T47D (cell line): ENCODE measurements around the gene NDST1.
A peak's percentile ranks its signal among the peaks of the same experiment; 100 is the strongest.

ENCODE experiments used
- DNase-seq, 2 experiments: peaks; one replicate each; pipeline versions ENCODE4 v3.0.0 to v3.0.0-alpha.2; 2011 to 2012; ENCODE audit warnings: low read depth in 1 of 2, low spot score in 1 of 2
- JUND ChIP-seq: IDR thresholded peaks from 2 replicates; pipeline ENCODE4 v1.6.1; 2012; ENCODE audit warnings: low read depth
- in situ Hi-C: cut with HindIII; loops from 2 replicates; pipeline ENCODE4 v1.10.0; 2016; ENCODE audit warnings: low sequenced_read_pairs, low pct_unique_long_range_greater_than_20kb

Gene NDST1

DNA sequence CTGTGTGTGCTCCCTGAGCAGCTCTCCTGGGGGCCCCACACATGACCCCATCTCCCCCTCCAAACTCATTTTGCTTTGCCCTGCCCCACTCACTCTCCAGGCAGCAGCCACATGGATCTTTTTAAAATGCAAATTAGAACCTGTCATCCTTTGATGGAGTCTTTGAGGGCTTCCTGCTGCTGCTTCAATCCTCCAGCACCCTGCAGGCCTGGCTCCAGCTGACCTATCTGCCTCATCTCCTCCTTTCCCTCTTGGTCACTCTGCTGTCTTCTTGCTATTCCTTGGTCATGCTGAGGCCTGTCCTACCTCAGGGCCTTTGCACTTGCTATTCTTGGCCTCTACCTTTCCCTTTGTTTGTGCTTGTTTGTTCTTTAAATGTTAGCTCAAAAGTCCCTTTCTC, 17.9 kb downstream of the NDST1 start:
- in situ Hi-C loops, result no loop called here
- TF ChIP-seq JUND, result no peak
- no peak for DNase-seq

DNA sequence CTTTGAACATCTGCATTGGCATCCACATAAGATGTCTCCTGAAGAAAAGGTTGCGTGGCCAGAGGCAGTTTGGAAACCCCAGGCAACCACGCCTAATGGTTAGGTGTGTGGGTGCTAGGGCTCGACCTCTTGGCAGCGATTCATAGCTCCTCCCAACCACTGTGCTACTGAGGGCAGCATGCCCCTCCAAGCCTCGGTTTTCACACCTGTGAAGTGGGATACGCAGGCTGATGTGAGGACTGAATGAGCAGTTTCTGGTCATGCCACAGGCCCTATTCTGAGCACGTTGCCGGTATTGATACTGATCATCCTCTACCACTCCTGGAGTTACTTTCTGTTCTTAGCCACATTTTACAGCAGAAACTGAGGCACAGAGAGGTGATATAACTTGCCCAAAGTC, 19.1 kb downstream of the NDST1 start:
- DNase-seq, result no peak
- in situ Hi-C loops, result no loop called here
- TF ChIP-seq JUND, result no peak

DNA sequence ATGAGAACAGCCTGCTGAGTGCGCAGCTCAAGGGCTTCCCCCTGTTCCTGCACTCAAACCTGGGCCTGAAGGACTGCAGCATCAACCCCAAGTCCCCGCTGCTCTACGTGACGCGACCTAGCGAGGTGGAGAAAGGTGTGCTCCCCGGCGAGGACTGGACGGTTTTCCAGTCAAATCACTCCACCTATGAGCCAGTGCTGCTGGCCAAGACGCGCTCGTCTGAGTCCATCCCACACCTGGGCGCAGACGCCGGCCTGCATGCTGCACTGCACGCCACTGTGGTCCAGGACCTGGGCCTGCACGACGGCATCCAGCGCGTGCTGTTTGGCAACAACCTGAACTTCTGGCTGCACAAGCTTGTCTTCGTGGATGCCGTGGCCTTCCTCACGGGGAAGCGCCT, 19.9 kb downstream of the NDST1 start:
- in situ Hi-C loops, result no loop called here
- DNase-seq, result no peak
- TF ChIP-seq JUND, result no peak

DNA sequence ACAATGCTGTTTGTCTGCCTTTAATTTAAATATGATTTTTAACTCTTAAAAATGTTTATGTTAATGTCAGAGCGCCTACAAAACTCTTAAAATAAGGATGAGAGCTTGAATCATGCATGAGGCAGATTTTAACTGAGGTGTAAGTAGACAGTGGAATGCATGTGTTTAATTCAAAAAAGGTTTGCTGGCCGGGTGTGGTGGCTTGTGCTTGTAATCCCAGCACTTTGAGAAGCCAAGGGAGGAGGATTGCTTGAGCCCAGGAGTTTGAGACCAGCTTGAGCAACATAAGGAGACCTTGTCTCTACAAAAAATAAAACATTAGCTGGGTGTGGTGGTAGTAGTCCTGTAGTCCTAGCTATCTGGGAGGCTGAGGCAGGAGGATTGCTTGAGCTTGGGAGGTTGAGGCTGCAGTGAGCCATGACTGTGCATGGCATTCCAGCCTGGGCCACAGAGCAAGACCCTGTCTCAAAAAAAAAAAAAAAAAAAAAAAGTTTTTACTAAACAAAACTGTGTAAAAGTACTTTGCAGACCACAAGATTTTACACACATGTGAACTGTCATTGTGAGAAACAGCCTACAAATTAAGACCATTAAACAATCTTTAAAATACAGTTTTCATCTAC, 21.1 kb downstream of the NDST1 start:
- no peak for DNase-seq
- no peak for TF ChIP-seq JUND
- in situ Hi-C loops, result no loop called here

DNA sequence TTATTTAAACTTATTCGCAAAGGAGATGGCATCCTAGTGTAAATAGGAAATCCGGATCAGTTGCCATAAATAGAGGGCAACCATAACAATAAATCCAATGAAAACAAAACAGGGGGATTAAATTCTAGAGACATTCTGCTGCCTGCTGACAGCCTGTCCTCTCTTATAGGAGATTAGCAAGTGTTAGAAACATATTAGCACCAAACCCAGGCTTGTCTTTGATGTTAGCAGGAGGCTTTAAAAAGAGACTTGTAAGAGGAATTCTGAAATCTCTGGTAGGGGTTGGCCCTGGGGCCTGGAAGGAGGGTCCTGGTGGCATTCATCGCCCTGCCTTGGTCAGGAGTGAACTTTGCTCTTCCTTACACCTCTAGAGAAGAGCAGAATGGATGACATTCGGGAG, 21.6 kb downstream of the NDST1 start:
- DNase-seq, result no peak
- in situ Hi-C loops, result no loop called here
- no peak for TF ChIP-seq JUND

DNA sequence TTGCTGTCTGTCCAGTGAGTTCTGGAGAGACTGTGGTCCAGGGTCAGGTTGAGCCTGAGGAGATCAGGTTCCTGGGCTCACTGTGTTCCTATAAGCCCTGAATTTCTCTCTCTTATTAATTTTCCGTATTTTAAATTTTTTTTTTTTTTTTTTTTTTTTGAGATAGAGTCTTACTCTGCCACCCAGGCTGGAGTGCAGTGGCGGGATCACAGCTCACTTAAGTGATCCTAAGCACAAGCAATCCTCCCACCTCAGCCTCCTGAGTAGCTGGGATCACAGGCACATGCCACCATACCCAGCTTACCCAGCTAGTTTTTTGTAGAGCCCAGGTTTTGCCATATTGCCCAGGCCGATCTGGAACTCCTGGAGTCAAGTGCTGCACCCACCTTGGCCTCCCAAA, 22.5 kb downstream of the NDST1 start:
- no peak for TF ChIP-seq JUND
- DNase-seq, result no peak
- in situ Hi-C loops, result no loop called here

DNA sequence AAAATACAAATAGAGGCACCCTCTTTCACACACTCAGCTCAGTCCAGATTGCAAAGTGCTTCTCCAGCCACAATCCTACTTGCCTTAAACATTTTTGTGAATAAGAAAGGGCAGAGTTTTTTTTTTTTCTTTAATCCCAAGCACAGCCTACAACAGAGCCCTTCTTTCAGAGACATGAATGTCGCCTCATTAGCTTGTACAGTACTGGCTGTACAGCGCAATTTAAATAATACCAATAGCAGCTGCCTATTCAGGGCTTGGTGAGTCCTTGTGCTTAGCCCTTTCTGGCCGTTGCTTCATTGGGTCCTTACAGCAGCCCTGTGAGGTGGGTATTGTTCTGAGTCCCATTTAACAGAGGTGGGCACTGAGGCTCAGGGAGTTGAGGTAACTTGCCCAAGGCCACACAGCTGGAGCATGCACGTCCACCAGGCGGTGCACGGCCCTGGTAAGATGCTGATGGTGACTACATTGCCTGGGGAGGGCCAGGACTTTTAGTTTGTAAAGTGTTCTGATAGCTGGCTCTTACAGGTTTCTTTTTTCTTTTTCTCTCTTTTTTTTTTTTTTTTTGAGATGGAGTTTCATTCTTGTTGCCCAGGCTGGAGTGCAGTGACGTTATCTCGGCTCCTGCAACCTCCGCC, 23.1 kb downstream of the NDST1 start:
- DNase-seq, result no peak
- no peak for TF ChIP-seq JUND
- in situ Hi-C loops, result no loop called here

DNA sequence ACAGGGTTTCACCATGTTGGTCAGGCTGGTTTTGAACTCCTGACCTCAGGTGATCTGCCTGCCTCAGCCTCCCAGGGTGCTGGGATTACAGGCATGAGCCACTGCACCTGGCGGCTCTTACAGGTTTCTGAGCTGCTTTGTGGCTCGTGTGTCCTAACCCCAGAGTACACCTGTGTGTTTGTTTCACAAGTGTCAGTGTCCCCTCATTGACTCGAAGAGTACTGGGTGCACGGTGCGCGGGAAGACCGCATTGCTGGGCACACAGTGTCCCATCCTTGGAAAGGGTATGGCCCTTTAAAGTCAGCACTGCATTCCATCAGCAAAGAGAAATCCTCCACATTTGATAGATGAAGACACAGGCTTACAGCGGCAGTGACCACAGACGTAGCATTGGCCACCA, 23.8 kb downstream of the NDST1 start:
- no peak for TF ChIP-seq JUND
- no peak for DNase-seq
- in situ Hi-C loops, result no loop called here

DNA sequence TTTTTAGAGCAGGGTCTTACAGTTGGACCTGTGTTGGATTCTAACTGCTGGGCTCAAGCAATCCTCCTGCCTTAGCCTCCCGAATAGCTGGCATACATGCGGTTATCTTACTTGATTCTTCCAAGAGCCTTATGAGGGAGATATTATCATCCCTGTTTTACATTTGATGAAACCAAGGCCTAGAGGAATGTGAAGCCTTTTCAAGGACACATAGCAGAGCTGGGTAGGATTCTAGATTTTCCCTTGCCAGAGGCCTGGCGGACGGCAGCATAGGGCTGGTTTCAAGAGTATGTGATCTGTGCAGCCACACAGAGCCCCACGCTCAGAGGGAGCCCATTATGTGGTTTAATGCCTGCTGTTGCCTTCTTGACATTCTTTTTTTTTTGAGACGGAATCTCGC, 24.2 kb downstream of the NDST1 start:
- TF ChIP-seq JUND, result no peak
- in situ Hi-C loops, result no loop called here
- no peak for DNase-seq

DNA sequence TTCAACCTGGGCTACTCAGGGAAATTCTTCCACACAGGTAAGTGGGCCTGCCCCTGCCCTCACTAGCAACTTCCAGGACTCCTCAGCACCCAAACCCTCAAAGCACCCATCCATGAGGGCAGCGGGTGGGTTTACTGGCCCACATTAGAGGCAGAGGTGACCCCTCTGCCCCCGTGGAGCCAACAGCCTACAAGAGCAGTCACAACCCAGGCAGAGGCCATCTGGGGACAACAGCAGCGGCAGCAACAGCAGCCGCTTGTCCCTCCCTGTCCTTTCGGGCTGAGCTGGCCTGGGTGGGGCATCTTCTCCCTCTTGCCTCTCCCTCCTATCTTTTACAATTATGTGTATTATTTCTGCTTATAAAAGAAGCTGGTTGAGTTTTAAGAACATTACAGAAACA, 25.1 kb downstream of the NDST1 start:
- in situ Hi-C loops, result no loop called here

DNA sequence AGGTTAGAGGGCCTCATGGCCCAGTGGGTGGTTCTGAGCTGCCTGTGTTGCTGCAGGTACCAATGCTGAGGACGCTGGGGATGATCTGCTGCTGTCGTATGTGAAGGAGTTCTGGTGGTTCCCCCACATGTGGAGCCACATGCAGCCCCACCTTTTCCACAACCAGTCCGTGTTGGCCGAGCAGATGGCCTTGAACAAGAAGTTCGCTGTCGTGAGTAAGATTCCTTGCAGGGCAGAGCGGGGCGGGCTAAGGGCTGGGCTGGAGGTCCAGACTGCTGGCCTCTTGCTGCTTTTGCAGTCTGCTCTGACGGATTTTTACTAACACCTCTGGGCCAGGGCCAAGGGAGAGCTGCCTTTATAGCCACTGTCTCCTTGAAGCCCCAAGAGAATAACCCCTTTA, 26.9 kb downstream of the NDST1 start:
- no peak for TF ChIP-seq JUND
- DNase-seq, result no peak
- in situ Hi-C loops, result no loop called here

More for the DNA sequence above, 25.1 kb downstream of the NDST1 start:
- TF ChIP-seq JUND, result no peak
- no peak for DNase-seq

DNA sequence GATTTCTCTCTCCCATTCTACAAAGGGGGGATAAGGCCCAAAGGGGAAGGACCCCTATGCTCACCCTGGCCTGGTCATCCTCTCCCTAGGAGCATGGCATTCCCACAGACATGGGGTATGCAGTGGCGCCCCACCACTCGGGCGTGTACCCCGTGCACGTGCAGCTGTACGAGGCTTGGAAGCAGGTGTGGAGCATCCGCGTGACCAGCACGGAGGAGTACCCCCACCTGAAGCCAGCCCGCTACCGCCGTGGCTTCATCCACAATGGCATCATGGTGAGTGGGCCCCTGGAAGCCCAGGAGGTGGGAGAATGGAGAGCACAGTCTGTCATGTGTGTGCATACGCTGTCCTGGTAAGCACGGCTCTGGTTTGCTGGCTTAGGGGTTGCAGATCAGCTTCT, 27.7 kb downstream of the NDST1 start:
- TF ChIP-seq JUND, result no peak
- in situ Hi-C loops, result no loop called here
- no peak for DNase-seq

DNA sequence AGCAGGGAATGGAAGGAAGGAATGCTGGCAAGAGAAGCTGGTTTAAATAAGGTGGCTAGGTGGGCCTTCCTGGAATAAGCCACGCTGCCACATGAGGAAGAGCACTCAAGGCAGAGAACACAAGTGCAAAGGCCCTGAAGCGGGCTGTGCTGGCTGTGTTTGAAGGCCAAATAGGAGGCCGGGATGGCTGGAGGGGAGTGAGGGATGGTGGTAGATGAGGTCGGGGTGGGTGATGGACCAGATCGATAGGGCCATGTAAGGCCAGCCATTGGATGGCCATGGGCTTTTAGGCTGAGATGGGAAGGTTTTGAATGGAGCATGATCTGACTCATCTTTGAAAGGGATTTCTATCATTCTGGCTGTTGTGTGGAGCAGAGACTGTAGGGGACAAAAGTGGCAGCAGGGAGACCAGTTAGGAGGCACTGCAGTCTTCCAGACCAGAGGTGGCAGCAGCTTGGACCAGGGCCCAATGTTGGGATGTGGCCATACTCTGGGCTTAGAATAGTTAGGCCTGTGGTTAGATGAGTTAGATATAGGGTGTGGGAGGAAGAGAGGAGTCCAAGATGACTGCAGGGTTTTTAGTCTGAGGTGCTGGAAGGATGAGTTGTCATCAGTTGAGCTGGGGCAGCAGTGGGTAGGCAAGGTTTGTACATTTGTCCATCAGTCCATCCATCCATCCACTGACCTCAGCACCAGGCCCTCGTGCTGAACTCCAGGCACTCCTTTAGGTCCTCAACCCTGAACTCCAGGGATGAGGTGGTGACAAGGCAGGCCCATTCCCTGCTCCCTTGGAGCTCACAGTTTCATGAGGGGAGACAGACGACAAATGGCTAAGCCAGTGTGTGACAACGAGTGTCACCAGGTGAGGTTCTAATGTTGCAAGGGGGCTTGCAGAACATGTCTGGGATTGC, 30.3 kb downstream of the NDST1 start:
- peak in 1 of 2 experiments; percentile 77 for DNase-seq
- TF ChIP-seq JUND, result no peak
- in situ Hi-C loops, result no loop called here
